ENCODE data around the gene ACSL3.

GRCh38 chr2:222916229-222917197, 55.7 kb downstream of the ACSL3 start:
- TF ChIP-seq CTCF (IDR thresholded peaks at IDR 0.05) (no peak; the same call in 1 of the 2 replicates), REST (IDR thresholded peaks at IDR 0.05; ENCODE audit: insufficient read depth in 1 of 2, low read depth in 2 of 2, low read length in 1 of 2) (no peak), POLR2AphosphoS5 (IDR thresholded peaks at IDR 0.05; ENCODE audit: low read depth, low read length) (no peak), SIN3A (IDR thresholded peaks at IDR 0.05; ENCODE audit: borderline replicate concordance, insufficient read depth, low read depth, low read length) (no peak), TCF7L2 (IDR thresholded peaks at IDR 0.05; ENCODE audit: low read depth, low read length) (no peak)

All from Panc1 (cell line).